GM19324 (cell line): Measurements from ENCODE around the gene ZFPM1.
A peak's percentile ranks its signal among the peaks of the same experiment; 100 is the strongest.

Source experiments
- ATAC-seq: cut with Tn5 transposase; IDR thresholded peaks from one replicate; pipeline ENCODE4 v1.9.1; 2021; ENCODE audit warnings: mild to moderate bottlenecking, moderate library complexity; ENCODE audit not compliant: unreplicated experiment, low FRiP score

ZFPM1 gene

DNA sequence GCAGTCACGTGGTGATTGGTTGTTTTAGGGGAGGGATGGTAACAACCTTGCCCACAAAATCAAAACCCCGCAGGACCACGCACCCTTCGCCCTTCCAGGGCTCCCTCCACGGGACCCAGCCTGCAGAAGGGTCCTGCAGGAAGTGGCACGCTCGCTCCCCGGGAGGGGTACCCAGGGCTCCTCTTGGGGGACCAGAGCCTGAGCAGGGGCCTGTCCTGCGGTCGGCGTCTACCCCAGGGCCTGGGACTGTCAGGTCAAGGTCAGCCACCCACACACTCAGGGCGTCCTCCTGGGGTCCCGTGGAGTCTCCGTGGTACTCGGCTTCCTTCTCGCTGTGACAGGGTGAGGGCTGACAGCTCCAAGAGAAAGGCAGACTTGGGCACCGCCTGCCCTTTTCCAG lies 36.4 kb upstream of the ZFPM1 start:
- ATAC-seq = no peak

DNA sequence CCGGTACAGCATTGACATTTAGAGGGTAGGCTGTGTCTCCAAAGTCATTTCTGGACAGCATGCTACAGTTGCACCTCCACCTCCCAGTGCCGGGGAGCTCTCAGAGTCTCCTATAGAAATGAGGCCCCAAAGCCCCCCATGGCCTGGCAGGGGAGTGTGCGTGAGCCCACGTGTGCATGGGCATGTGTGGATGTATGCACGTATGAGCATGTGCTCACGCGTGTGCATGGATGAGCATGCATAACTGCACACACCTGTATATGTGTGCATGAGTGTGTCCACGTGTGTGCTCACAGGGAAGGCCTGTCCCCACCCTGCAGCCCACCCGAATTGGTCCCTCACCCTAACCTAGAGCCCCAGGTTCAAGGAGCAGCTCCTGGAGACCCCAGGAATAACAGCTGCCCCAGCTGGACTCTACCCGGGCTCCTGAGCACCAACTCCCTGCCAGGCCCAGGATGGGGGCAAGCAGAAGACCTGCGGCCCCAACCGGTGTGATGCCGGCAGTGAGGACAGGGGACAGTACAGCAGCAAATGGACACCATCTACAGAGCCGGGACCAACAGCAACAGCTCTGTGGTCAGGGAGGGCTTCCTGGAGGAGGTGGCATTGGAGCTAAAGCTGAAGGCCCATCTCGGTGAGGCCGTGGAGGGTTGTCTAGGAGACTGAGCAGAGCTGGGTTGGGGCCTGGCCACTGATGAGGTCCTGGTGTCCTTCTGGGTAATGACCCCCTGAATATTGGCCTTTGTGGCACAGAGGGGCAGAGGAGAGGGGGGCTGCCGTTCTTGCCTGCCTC lies 35.2 kb upstream of the ZFPM1 start:
- no peak for ATAC-seq

DNA sequence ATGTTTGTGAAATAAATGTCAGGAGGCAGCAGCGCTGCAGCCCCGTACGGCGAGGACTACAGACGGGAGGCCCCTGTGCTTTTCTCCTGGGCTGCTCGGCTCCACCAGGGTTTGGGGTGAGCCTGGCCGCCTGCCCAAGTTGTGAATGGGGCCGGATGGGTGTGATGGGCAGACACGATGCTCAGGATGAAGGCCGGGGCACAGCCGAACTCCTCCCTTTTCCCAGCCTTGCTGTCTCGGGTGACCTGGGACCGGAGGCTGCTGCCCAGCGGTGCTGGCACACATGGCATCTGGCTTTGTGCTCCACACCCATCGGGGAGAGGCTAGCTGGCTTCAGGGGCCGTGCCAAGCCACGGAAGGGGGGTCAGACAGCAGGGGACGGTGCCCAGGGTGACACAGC lies 34.2 kb upstream of the ZFPM1 start:
- no peak for ATAC-seq

GRCh38 chr16:88419790-88420189 lies 33.3 kb upstream of the ZFPM1 start:
- no peak for ATAC-seq

DNA sequence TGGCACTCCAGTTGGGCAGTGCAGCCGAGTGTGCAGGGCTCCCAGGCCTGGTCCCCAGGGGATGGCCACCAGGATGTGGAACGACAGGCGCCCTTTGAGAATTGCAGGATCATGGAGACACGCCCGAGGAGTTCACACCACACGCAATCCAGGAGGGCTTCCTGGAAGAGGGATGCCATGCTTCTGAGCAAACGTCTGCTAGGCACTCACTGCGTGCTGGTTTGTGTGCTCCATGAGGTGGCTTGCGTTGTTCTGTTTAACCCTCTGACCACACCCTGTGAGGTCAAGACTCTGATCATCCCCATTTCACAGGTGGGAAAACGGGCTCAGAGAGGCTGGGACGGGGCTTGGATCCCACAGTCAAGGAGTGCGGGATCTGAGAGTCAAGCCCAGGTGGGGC lies 32.6 kb upstream of the ZFPM1 start:
- ATAC-seq = no peak

DNA sequence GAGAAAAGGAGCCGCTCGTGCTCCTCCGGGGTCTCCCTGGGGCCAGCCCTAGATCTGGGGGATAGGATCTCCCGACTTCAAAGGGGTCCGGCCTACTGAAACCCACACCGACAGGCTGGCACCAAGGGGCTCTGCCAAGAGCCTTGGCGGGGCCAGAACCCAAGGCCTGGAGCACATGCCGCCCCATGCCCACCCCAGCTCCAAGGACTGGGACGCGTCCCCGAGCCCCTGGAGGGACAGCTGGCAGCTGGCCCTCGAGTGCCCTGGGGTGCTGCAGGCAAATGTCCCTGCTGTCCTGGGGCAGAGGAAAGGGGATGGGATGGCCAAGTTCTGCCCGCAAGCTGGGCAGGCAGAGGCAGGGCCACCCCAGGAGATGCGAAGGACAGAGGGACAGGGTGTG lies 31.8 kb upstream of the ZFPM1 start:
- ATAC-seq = no peak

DNA sequence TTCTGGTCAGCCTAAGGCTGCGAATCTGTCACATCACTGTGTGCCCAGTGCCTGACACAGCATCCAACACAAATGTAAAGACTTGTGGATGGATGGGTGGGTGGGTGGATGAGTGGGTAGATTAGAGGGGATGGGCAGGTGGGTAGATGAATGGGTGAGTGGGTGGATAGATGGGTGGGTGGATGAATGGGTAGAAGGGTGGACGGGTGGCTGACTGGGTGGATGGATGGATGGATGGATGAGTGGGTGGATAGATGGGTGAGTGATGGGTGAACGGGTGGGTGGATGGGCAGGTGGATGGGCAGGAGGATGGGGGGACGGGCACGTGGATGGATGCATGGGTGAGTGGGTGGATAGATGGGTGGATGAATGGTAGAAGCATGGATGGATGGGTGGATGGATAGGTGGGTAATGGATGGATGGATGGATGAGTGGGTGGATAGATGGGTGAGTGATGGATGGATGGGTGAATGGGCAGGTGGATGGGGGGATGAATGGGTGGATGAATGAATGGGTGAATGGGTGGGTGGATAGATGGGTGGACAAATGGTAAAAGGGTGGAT lies 31.1 kb upstream of the ZFPM1 start:
- no peak for ATAC-seq

DNA sequence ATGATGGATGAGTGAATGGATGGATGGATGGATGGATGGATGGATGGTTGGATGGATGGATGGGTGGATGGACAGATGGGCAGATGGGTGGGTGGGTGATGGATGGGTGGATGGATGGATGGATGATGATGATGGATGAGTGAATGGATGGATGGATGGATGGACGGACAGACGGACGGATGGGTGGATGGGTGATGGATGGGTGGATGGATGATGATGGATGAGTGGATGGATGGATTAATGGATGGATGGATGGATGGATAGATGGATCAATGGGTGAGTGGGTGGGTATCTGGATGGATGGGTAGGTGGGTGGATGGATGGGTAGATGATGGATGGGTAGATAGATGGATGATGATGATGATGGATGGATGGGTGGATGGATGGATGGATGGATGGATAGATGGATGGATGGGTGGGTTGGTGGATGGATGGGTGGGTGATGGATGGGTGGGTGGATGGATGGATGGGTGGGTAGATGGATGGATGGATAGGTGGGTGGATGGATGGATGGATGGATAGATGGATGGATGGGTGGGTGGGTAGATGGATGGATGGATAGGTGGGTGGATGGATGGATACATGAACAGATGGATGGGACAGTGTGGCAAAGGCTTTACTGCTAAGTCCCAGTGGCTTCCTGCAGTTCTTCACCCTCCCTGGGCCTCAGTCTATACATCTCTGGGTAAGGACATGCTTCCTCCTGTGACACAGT lies 30.2 kb upstream of the ZFPM1 start:
- ATAC-seq = no peak

- ATAC-seq = no peak
Measured at GRCh38 chr16:88423448-88423850, 29.6 kb upstream of the ZFPM1 start.

GRCh38 chr16:88424587-88425235 lies 28.4 kb upstream of the ZFPM1 start:
- no peak for ATAC-seq

DNA sequence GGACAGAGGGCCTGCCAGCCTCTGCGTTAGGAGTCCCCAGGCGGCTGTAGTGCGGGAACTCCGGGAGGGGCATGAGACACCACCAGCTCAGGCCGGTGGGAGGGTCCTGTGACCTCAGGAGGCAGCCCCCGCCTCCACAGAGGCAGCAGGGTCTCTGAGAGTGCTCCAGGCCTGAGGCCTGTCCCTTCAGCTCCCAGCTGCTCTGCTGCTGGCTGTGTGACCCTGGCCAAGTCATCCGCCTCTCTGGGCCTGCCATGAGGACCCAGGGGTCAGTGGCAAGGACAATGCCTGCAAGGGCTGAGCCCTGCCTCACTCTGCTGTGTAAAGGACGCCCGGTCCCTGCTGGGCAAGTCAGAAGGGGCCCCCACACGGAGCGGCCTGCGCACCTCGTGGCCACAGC lies 27.1 kb upstream of the ZFPM1 start:
- ATAC-seq = no peak

GRCh38 chr16:88427376-88427775 lies 25.7 kb upstream of the ZFPM1 start:
- ATAC-seq = no peak

DNA sequence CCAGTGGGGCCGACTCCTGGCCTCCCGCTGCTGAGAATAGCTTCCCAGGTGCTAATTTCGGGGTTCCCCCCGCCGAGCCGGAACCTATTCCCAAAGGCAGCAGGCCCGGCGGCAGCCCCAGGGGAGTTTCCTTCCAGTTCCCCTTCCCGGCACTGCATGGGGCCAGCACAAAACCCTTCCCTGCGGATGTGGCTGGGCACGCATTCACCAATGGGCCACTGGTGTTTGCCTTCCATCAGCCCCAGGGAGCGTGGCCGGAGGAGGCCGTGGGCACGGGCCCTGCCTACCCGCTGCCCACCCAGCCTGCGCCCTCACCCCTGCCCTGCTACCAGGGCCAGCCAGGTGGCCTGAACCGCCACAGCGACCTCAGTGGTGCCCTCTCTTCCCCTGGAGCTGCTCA lies 24.9 kb upstream of the ZFPM1 start:
- ATAC-seq = no peak

- ATAC-seq = no peak
Measured at GRCh38 chr16:88428616-88429386, 24.3 kb upstream of the ZFPM1 start.

DNA sequence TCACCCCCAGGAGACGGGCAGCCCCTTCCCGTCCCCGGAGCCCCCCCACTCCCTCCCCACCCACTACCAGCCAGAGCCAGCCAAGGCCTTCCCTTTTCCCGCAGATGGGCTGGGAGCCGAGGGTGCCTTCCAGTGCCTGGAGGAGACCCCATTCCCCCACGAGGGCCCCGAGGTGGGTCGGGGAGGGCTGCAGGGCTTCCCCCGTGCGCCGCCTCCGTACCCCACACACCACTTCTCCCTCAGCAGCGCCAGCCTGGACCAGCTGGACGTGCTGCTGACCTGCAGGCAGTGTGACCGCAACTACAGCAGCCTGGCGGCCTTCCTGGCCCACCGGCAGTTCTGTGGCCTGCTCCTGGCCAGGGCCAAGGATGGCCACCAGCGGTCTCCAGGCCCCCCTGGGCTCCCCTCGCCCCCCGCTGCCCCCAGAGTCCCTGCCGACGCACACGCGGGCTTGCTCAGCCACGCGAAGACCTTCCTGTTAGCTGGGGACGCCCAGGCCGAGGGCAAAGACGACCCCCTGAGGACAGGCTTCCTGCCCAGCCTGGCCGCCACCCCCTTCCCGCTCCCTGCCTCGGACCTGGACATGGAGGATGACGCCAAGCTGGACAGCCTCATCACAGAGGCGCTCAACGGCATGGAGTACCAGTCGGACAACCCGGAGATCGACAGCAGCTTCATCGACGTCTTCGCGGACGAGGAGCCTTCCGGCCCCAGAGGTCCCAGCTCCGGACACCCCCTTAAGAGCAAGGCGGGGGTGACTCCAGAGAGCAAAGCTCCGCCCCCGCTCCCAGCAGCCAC lies 23.5 kb upstream of the ZFPM1 start:
- ATAC-seq = no peak

GRCh38 chr16:88430185-88430523 lies 22.9 kb upstream of the ZFPM1 start:
- no peak for ATAC-seq

GRCh38 chr16:88430524-88431446 lies 22.3 kb upstream of the ZFPM1 start:
- ATAC-seq = peak; percentile 40

DNA sequence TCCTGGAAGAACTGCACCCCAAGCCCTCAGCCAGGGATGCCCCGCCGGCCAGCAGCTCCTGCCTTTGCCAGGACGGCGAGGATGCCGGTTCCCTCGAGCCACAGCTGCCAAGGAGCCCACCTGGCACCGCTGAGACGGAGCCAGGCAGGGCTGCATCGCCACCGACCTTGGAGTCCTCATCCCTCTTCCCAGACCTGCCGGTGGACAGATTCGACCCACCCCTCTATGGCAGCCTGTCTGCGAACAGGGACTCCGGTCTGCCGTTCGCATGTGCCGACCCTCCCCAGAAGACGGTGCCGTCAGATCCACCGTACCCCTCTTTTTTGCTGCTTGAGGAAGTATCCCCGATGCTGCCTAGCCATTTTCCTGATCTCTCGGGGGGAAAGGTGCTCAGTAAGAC lies 21.4 kb upstream of the ZFPM1 start:
- no peak for ATAC-seq

- no peak for ATAC-seq
Measured at GRCh38 chr16:88432174-88432573, 20.9 kb upstream of the ZFPM1 start.
